Measurements from ENCODE around the gene FSCN2. TPM values are rescaled to one million over a fixed set of nuclear protein-coding genes. Genes with fewer than 3 reads are reported as not detected.

Gene FSCN2
- total and polyA plus RNA-seq, 2 of the 4 experiments (the other 2 are of a cell fraction): 0.18 to 0.84 TPM

DNA sequence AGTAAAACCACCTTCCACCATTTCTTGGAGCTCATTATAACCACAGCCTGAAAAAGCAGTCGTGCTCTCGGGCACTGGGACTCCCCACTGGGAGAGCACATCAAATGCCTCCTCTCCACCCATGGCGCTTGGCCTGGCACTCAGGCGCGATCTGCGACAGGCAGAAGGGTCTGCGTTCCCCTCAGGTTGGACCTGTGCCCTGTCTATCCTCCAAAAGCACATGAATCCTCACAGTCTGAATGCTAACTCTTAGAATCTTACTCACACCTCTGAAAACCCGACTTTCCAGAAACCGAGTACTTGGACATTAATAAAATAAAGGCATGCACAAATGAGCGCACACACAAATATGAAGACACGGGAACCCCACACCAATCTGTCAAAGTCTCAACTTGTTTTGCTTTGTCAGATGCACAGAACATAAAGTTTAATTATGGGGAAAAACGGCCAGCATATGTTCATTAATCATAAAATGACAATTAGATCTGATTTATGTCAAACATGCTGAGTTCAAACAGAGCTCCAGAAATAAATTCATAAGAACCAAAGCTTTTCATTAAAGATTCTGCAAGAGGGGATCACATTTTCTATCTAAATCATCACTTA, 44.5 kb downstream of the FSCN2 start:
- H3K9me1 ChIP-seq (ENCODE audit: insufficient read depth, low read length): peaks cover 40% of the 10 kb centered on the region
- no peak for ATAC-seq (ENCODE audit: low read depth)
- no peak overlapping the region for H3K18ac ChIP-seq (ENCODE audit: low read depth, low read length)
- H3K9ac ChIP-seq (ENCODE audit: low read depth, low read length): no peak overlapping the region
- no peak overlapping the region for H4K8ac ChIP-seq (ENCODE audit: low read depth in 2 of 2, low read length in 2 of 2)
- peak overlapping the region; percentile 55 for H2AK9ac ChIP-seq (replicated peaks; ENCODE audit: low read depth, low read length, poor library complexity)
- no peak overlapping the region for H4K5ac ChIP-seq (ENCODE audit: low read depth, low read length)
- H3K9me3 ChIP-seq (ENCODE audit: control insufficient read depth, insufficient read depth, low read length): no peaks in the 10 kb centered on the region
- intact Hi-C loops (cut with micrococcal nuclease) (no loop called here), in situ Hi-C loops (cut with MboI; ENCODE audit: low sequenced_read_pairs) (no loop called here), dilution Hi-C loops (cut with HindIII; ENCODE audit: low sequenced_read_pairs, unreplicated experiment) (no loop called here)
- DNase-seq: no peak
- no peaks in the 10 kb centered on the region for H3K27me3 ChIP-seq (ENCODE audit: control insufficient read depth, insufficient read depth, low read length)
- no peak overlapping the region for H2AFZ ChIP-seq (replicated peaks; ENCODE audit: low read length, poor library complexity)
- H4K91ac ChIP-seq (ENCODE audit: insufficient read depth, low read depth, low read length): no peak overlapping the region
- 97% methylated on average over 6 of the region's 12 CpGs; no CpG with 5 or more reads in 1 of the 2 experiments for WGBS, 2 experiments (ENCODE audit: extremely low coverage in 2 of 2, insufficient read length in 1 of 2)
- TF ChIP-seq RCOR1 (IDR thresholded peaks at IDR 0.05; ENCODE audit: insufficient replicate concordance, low read length): no peak
- no peak for TF ChIP-seq MAZ (IDR thresholded peaks at IDR 0.05; ENCODE audit: borderline replicate concordance, low read depth, low read length)
- no peak for TF ChIP-seq FOS (IDR thresholded peaks at IDR 0.05; ENCODE audit: low read depth, low read length)
- no peak for TF ChIP-seq BHLHE40 (IDR thresholded peaks at IDR 0.05; ENCODE audit: low read depth, low read length)
- TF ChIP-seq, protein P1, sequence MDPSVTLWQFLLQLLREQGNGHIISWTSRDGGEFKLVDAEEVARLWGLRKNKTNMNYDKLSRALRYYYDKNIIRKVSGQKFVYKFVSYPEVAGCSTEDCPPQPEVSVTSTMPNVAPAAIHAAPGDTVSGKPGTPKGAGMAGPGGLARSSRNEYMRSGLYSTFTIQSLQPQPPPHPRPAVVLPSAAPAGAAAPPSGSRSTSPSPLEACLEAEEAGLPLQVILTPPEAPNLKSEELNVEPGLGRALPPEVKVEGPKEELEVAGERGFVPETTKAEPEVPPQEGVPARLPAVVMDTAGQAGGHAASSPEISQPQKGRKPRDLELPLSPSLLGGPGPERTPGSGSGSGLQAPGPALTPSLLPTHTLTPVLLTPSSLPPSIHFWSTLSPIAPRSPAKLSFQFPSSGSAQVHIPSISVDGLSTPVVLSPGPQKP (IDR thresholded peaks at IDR 0.05; ENCODE audit: borderline replicate concordance, low read depth, low read length): no peak
- TF ChIP-seq MXI1 (IDR thresholded peaks at IDR 0.05; ENCODE audit: borderline replicate concordance, low read depth, low read length): no peak
- H3K4ac ChIP-seq (ENCODE audit: low read depth, low read length): no peak overlapping the region
- H4K20me1 ChIP-seq (ENCODE audit: insufficient read depth, low read length): peaks cover 18% of the 10 kb centered on the region
- no peak overlapping the region for H3K27ac ChIP-seq (ENCODE audit: insufficient read depth, low read length)
- peaks cover 48 to 93% of the 10 kb centered on the region in 2 experiments for H3K79me1 ChIP-seq (ENCODE audit: low read depth in 1 of 2, low read length in 2 of 2)
- H2BK15ac ChIP-seq (ENCODE audit: low read depth, low read length): no peak overlapping the region
- H3K36me3 ChIP-seq (ENCODE audit: control insufficient read depth, insufficient read depth, low read length): peaks cover 51% of the 10 kb centered on the region
- BruUV-seq (replicated peaks): no TSS peak
- POLR2A ChIA-PET (ENCODE audit: unreplicated experiment): no interaction called here
- peaks cover 27% of the 10 kb centered on the region for H3K4me1 ChIP-seq (ENCODE audit: control insufficient read depth, insufficient read depth, low read length)
- no peak overlapping the region for H3K4me2 ChIP-seq (ENCODE audit: low read depth, low read length)
- H3K14ac ChIP-seq (replicated peaks; ENCODE audit: low read depth, low read length): no peak overlapping the region
- no peak overlapping the region for H2BK120ac ChIP-seq (ENCODE audit: low read depth, low read length)
- CTCF ChIA-PET: no interaction called here
- H3K56ac ChIP-seq (ENCODE audit: extremely low read depth, insufficient read depth, low read length): no peak overlapping the region
- no peak overlapping the region for H3K4me3 ChIP-seq (ENCODE audit: insufficient read depth, low read depth, low read length)
- H2BK5ac ChIP-seq (ENCODE audit: low read depth, low read length, poor library complexity, severe bottlenecking): no peak overlapping the region
- no peak overlapping the region for H2AK5ac ChIP-seq (ENCODE audit: low read depth, low read length)
- no peak overlapping the region for H3K23ac ChIP-seq (ENCODE audit: low read depth, low read length)
- no peak overlapping the region for H2BK20ac ChIP-seq (ENCODE audit: low read depth, low read length)

Data from IMR-90 (cell line).